ENCODE data around the gene CELSR3.
A peak's percentile ranks its signal among the peaks of the same experiment; 100 is the strongest.

Gene CELSR3

DNA sequence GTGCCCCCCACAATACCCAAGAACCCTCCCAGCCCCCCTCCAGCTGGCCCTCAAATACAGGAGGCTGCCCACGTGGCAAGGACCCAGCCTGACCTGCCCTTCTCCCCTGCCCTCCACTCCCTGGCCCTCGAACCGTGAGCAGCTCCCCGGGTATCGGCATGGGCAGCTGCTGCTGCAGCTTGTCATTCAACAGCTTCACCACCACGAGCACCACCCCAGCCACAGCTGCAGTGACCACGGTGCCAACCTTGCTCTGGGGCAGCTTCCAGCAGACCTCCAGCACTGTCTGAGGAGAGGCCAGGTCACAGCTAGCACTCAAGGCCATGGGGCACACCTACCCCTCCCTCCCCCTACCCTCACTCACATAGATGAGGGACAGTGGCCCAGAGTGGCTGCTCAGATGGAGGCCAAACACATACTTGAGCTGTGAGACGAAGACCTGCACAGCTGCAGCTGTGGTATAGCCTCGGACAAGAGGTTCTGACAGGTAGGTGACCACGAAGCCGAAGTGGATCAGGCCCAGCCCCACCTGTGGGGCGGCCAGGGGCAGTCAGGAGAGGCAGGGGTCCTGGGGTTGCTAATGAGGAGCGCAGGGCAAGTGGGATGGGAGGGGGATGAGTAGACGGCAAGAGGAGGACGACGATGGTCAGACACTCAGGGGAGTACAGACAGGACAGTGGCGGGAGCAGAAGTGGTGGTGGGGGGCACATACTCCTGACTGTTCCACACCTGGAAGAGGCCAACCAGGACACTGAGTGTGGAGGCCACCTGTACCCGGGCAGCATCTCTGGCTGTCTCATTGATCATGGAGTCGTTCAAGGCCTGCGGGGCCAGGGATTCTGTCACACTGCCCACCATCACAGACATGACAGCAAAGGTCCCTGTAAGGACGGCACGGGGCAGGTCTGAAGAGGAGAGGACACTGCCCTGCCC lies 30.9 kb downstream of the CELSR3 start:
- no peak for DNase-seq

- DNase-seq: no peak
Measured at GRCh38 chr3:48630833-48631232, 31.9 kb downstream of the CELSR3 start.

DNA sequence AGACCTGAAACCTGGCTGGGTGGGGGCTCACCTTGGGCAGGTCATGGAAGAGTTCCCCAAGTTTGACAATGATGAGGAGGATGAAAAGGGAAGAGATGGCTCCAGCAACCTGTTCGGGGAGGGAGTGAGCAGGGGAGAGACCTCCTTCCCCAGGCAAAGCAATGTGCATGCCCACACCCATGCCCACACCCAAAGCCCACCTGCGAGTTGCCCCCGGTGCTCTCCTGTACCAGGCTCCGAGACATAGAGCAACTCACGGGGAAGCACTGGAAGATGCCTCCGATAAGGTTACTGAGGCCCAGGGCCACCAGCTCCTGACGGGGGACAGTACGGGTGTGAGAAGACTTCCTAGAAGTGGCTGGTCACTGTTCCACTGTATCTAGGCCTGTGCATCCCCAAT lies 32.3 kb downstream of the CELSR3 start:
- no peak for DNase-seq

GRCh38 chr3:48629894-48630293 lies 32.8 kb downstream of the CELSR3 start:
- no peak for DNase-seq

DNA sequence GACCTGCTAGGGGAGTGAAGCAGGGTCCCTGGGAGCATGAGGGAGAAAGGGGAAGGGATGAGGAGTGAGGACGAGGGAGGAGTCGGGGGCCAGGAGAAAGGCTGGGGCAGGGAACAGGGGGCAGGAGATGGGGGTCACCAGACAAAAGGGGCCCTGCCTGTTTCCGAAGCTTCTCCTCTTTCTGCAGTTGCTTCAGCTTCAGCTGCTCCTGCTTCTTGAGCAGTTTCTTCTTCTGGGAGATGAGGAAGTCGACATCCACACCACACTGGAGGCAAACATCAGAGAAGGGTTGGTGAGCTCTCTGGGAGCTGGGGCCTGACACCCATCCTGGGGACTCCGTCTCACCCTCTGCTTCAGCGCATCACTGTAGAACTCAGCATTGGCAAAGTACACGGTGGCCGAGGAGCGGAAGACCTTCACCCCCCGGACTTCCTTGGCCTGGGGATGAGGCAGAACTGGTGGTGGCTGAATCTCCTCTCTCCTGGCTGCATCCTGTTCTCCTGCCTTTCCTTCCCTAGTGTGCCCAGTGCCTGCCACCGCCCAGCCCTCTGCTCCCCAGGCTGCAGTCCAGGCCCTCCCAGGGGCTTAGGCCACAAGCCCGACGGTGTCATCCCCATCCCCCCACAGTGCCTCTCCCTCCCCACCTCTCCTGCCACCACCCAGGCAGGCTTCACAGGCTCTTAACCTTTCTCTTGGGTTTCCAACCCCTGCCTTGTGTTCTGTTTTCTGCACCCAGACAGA lies 34.2 kb downstream of the CELSR3 start:
- no peak for DNase-seq

DNA sequence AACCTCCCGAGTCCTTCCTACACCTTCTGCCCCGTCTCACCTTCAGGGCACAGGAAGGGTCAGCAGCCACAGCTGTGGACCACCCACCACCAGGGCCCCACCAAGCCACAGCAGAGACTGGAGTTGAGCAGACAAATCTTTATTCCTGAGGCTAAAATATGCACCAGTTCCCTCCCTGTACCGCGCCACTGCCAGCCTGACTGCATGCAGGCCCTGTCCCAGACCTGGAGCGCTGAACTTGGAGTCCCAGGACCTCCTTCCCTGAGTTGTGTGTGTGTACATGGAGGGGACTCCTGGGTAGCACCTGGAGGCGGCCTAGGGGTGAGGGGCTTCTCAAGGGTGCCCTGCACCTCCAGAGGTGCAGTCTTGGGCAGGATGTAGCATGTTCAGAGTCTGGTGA lies 37.1 kb downstream of the CELSR3 start:
- no peak for DNase-seq

DNA sequence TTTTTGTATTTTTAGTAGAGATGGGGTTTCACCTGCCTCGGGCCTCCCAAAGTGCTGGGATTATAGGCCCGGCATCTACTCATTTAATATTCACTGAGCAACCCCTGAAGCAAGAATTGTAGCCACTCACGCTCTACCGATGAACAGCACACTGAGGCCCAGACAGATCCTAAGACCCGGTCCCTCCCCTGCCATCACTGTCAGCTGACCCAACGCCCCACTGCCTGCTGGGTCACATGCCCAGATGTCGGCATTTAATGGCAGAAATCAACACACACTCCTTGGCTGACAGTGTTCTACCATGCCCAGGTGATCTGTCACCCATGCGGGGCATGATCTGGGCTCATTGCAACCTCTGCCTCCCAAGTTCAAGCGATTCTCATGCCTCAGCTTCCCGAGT lies 37.9 kb downstream of the CELSR3 start:
- no peak for DNase-seq

GRCh38 chr3:48623851-48624547 lies 38.7 kb downstream of the CELSR3 start:
- no peak for DNase-seq

GRCh38 chr3:48621461-48621869 lies 41.2 kb downstream of the CELSR3 start, which contains the start of gene TMEM89:
TMEM89 (minus strand) TSS chr3:48621769; CDS start chr3:48621756, 13 bp downstream.
- no peak for DNase-seq

- no peak for DNase-seq
Measured at GRCh38 chr3:48619541-48620524, 42.9 kb downstream of the CELSR3 start.

DNA sequence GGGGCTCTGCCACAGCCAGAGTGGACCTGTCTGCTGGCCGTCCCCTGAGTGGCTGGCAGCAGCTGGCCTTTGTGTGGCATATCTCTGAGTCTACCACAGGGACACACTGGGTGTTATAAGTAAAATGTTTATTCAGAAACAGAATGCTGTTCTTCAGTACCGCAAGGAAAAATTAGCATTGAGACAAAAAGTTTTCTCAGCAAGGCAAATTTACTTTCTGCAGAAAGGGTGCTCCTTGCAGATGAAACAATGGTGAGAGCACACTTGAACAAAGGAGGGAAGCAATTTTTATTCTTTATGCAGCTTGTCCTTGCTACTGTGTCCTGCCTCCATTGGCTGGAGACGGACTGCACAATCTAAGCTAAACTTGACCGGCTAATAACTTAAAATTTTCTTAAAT lies 45.1 kb downstream of the CELSR3 start:
- DNase-seq: no peak

- DNase-seq: no peak
Measured at GRCh38 chr3:48614044-48614443, 48.6 kb downstream of the CELSR3 start.

GRCh38 chr3:48612309-48612708 lies 50.4 kb downstream of the CELSR3 start:
- no peak for DNase-seq

DNA sequence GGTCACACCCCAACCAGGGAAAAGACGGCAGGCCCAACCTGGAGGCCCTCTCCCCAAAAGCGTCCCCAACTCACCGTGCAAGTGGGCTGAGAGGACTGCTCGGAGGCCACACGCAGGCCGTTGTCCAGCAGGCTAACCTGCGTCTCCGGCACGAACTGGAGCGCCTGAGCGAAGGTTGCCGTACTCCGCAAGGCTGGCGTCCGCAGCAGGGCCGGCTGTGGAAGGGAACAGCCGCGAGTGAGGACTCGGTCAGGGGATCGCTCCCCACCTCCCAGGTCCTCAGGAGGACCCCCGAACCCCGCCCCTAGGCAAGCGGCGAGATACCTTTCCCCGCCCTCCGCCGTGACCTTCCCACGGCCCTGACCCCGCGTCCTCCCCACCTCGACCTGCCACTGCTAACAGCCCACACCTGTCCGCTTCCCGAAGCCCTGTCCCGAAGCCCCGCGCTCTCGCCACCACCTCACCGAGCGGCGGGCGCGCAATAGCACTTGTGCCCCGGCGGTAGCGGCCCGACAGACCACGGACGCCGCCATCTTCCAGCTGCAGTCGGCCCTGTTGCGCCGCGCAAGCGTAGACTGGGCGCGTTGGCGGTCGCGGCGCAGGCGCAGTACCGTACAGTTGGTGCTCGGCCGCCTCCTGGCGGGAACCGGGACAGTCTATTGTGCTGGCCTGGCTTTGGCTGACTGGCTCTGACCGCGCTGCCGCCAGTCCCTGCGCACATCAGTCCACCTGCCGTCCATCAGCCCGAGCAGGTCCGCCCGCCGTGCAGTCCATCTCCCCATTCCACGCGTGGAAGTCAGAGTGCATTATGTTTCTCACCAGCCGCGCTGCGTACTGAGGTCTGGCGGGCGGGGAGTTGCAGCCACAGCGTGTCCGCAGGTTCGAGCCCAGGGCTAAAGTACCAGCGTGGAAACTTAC lies 53.3 kb downstream of the CELSR3 start, which contains the start of gene UQCRC1:
UQCRC1 (minus strand) TSS at position 559 of the 918 bp plus-strand sequence; CDS start at position 533, 26 bp downstream.
- peak; percentile 87 to 88 for DNase-seq

DNA sequence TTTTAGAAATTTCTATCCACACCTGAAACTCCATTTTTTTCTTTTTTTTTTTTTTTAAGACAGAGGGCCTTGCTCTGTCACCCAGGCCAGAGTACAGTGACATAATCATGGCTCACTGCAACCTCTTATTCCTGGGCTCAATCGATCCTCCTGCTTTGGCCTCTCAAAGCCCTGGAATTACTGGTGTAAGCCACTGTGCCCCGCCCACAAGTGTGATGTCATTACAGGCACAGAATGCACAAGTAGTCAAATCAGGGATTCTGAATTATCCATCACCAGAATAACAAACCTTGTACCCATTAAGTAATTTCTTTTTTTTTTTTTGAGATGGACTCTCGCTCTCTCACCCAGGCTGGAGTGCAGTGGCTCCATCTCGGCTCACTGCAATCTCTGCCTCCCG lies 55.2 kb downstream of the CELSR3 start:
- DNase-seq: no peak

DNA sequence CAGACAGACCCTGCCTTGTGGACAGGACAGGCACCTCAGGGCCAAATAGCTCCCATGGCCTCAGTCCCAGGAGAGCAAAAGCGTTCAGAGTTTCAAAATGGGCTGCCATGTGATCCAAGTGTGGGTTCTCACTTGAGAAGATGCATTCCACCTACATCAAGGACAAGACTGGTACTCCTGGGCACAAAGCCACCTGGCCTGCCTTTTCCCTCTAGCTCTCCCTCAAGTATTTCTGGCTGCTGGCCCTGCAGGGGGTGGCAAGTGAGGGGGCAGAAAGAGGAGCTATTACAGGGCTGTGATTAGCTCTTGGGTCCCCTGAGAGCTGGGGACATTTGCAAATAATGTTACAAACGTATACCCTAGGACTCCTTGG lies 61.1 kb downstream of the CELSR3 start:
- DNase-seq: no peak

GRCh38 chr3:48600711-48601621 lies 61.7 kb downstream of the CELSR3 start:
- DNase-seq: no peak

DNA sequence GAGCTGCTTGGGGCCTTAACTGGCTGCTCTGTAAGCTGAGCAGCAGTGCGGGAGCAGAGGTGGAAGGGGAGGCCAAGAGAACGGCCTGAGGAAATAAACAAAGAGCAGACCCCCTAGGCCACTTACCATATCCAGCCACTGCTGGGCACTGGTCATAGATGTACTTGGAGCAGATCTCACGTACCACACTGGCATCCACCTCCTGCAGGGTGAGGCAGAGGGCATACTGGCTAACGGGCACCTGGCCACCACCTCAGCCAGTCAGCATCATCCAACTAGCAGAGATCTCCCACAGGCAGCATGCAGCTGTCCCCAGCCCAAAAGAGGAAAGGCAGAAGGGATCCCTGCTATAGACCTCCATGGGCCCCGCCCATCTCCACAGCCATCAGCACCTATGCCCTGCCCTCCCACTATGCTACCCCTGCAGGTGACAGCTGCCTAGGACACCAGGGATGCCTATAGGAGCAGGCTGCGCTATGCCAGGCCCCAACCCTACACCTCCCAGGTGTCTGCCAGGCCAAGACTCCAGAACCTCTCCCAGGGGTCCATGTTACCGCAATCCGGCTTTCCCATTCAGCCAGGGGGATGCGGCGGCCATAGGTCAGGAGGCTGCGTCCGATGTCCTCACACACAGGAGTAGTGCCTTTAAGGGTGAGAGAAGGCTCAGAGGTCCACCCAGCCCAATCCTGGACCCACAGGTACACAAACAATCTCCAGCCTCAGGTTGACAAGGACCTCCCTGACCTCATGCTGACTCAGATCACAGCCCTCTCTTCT lies 63.0 kb downstream of the CELSR3 start:
- no peak for DNase-seq

- DNase-seq: no peak
Measured at GRCh38 chr3:48599077-48599501, 63.6 kb downstream of the CELSR3 start.
